Lung (tissue), 12 donors: ENCODE measurements around the gene IGSF11. TPM values are rescaled to one million over a fixed set of nuclear protein-coding genes. Genes with fewer than 3 reads are reported as not detected.

Experiments
- ATAC-seq: fragments of 200-7000 bp; cut with Tn5 transposase; one replicate; pipeline ENCODE4 v1.9.1; 2020; ENCODE audit warnings: moderate number of reproducible peaks; ENCODE audit not compliant: insufficient read depth, low FRiP score
- DNase-seq, 3 donors: peaks; one replicate each; pipeline ENCODE4 v3.0.0-alpha.2; 2013 to 2017
- H3K27ac ChIP-seq, 2 donors: one replicate each; pipeline ENCODE4 v1.5.1; 2013; ENCODE audit warnings: mild to moderate bottlenecking in 2 of 2, moderate library complexity in 2 of 2, control low read depth in 1 of 2, inconsistent platforms in 1 of 2, low read depth in 1 of 2, low read length in 1 of 2
- H3K27me3 ChIP-seq, 3 donors: one replicate each; pipeline ENCODE4 v1.5.1; 2013; ENCODE audit warnings: low read length in 2 of 3; ENCODE audit not compliant: control insufficient read depth in 3 of 3, insufficient read depth in 3 of 3
- H3K36me3 ChIP-seq, 4 donors: one replicate each; pipeline ENCODE4 v1.5.1; 2013; ENCODE audit warnings: low read length in 4 of 4, mild to moderate bottlenecking in 1 of 4, moderate library complexity in 1 of 4; ENCODE audit not compliant: control insufficient read depth in 4 of 4, insufficient read depth in 4 of 4
- H3K4me1 ChIP-seq, 5 donors: one replicate each; pipeline ENCODE4 v1.5.1; 2013; ENCODE audit warnings: low read length in 5 of 5, mild to moderate bottlenecking in 2 of 5, moderate library complexity in 1 of 5; ENCODE audit not compliant: control insufficient read depth in 5 of 5, insufficient read depth in 5 of 5
- H3K4me3 ChIP-seq: one replicate; pipeline ENCODE4 v1.5.1; 2013; ENCODE audit warnings: mild to moderate bottlenecking, control low read depth, moderate library complexity
- H3K9ac ChIP-seq, 2 donors: one replicate each; pipeline ENCODE4 v1.5.1; 2013; ENCODE audit warnings: low read length in 2 of 2, control low read depth in 1 of 2; ENCODE audit not compliant: insufficient read depth in 1 of 2
- H3K9me3 ChIP-seq, 4 donors: one replicate each; pipeline ENCODE4 v1.5.1; 2013; ENCODE audit warnings: low read length in 3 of 4, mild to moderate bottlenecking in 1 of 4, moderate library complexity in 1 of 4; ENCODE audit not compliant: control insufficient read depth in 4 of 4, insufficient read depth in 3 of 4
- WGBS, 2 donors: extraction: QIAGEN DNeasy Blood & Tissue Kit; methylation state at CpG; one replicate each; pipeline ENCODE4 v1.1.7; 2013; 5-methylcytosine and 5-hydroxymethylcytosine counted together
- polyA plus RNA-seq, 2 donors: library from polyadenylated mRNA; stranded (reverse); fragments of 200-250 nt; gene quantifications; one replicate each; pipeline ENCODE4 v1.2.1, GENCODE V29; 2013
- total RNA-seq, 2 donors: library from RNA; depleted of rRNA in 1 of 2; stranded (reverse); fragments of >200 nt in 1 of 2; gene quantifications; one replicate each; pipeline ENCODE4 v1.2.1, GENCODE V29; 2014 to 2021
- TF ChIP-seq, protein P1 (sequence below): IDR thresholded peaks from 2 replicates; pipeline ENCODE4 v1.5.1; 2012; ENCODE audit warnings: mild to moderate bottlenecking; ENCODE audit errors: control extremely low read depth, extremely low read depth
- donor health status: control.
- donor health status: control.
- donor health status: Bipolar disorder and iron deficiency.
- donor health status: healthy.
- donor health status: DM: yes; HTN: yes; CAD: no.

IGSF11 gene
- total and polyA plus RNA-seq, 4 donors: 0.07 to 0.94 (median 0.45) TPM

DNA sequence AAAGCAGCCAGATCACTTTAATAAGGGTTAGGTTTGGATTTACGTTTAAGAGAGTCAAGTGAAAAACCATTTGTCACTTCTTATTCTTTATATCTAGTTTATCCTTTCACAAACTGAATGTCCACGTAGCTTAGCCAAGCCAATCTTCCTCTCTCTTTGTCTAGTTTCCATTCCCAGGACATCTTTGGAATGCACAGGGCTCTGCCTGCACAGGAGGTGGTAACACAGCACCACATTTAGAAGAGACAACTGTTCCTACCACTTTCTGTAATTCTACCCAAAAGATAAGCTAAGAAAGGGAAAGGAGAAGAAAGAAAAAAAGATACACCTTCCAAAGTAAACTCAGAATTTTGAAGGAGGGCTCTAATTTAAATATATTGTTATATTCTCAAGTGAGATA is 67.9 kb downstream of the IGSF11 start:
- Histone ChIP-seq H3K4me3 (no peak overlapping the region), H3K9ac (no peak overlapping the region), H3K4me1 (no peaks in the 10 kb centered on the region), H3K36me3 (no peaks in the 10 kb centered on the region), H3K9me3 (no peaks in the 10 kb centered on the region), H3K27me3 (no peaks in the 10 kb centered on the region), H3K27ac (no peak overlapping the region)
- no peak for DNase-seq
- TF ChIP-seq, protein P1, sequence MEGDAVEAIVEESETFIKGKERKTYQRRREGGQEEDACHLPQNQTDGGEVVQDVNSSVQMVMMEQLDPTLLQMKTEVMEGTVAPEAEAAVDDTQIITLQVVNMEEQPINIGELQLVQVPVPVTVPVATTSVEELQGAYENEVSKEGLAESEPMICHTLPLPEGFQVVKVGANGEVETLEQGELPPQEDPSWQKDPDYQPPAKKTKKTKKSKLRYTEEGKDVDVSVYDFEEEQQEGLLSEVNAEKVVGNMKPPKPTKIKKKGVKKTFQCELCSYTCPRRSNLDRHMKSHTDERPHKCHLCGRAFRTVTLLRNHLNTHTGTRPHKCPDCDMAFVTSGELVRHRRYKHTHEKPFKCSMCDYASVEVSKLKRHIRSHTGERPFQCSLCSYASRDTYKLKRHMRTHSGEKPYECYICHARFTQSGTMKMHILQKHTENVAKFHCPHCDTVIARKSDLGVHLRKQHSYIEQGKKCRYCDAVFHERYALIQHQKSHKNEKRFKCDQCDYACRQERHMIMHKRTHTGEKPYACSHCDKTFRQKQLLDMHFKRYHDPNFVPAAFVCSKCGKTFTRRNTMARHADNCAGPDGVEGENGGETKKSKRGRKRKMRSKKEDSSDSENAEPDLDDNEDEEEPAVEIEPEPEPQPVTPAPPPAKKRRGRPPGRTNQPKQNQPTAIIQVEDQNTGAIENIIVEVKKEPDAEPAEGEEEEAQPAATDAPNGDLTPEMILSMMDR: no peak
- no peak for ATAC-seq
- 62 to 71% methylated on average over 2 of the region's 2 CpGs for WGBS, 2 donors

DNA sequence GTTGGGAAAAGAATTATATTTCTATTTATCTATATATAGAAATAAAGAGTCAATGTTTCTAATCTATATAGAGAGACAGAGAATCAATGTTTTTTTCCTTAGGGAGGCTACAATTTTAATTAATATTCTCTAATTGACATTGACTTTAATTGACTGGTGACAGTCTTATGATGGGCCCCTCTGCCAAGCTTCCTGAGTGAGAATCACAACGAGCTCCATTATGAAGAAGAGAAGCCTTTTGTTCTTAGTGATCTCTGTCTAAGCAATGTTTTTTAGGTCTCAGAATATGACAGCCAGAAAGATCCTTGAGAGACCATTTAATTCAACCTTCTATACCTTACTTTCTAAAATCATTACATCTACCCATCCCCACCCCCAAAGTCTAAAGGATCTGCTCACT is 70.9 kb downstream of the IGSF11 start:
- H3K4me3 ChIP-seq: no peak overlapping the region
- H3K27me3 ChIP-seq: no peaks in the 10 kb centered on the region
- 78 to 86% methylated on average over 1 of the region's 1 CpG for WGBS, 2 donors
- H3K9me3 ChIP-seq: no peaks in the 10 kb centered on the region
- no peak for DNase-seq
- H3K9ac ChIP-seq: no peak overlapping the region
- ATAC-seq: no peak
- no peaks in the 10 kb centered on the region for H3K4me1 ChIP-seq
- no peak overlapping the region for H3K27ac ChIP-seq
- TF ChIP-seq, protein P1: no peak
- H3K36me3 ChIP-seq: no peaks in the 10 kb centered on the region

DNA sequence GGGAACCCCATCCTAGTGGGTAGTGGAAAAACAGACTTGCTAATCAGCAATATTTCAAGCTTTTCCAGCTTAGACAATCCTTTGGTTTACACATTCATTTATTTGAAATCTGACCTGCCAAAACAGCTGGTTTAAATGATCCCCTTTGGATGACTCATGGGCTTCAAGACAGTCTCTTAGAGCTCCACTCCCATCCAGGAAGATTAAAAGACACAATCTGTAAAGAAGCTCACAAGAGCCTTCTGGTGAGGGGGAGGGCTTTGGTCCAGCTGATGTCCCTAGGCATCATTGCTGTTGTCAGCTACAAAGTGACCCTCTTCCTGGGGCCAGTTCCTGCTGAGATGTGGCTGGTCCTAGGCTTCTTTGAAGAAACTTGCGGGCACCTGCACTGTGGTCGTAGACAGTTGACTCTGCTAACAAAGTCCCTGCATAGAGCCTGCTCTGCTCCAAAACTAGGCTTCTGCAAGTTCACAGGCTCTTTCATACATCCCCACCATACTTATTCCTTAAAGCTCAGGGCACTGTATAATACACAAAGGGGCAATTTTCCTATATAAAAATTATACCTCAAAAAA is 73.7 kb downstream of the IGSF11 start:
- 90 to 92% methylated on average over 2 of the region's 2 CpGs for WGBS, 2 donors
- H3K4me1 ChIP-seq: no peaks in the 10 kb centered on the region
- H3K9ac ChIP-seq: no peak overlapping the region
- TF ChIP-seq, protein P1: no peak
- H3K36me3 ChIP-seq: no peaks in the 10 kb centered on the region
- H3K4me3 ChIP-seq: no peak overlapping the region
- H3K27ac ChIP-seq: no peak overlapping the region
- no peaks in the 10 kb centered on the region for H3K9me3 ChIP-seq
- no peaks in the 10 kb centered on the region for H3K27me3 ChIP-seq
- ATAC-seq (no peak), DNase-seq (no peak)
